ENCODE measurements around the gene TJAP1.

TJAP1 gene

DNA sequence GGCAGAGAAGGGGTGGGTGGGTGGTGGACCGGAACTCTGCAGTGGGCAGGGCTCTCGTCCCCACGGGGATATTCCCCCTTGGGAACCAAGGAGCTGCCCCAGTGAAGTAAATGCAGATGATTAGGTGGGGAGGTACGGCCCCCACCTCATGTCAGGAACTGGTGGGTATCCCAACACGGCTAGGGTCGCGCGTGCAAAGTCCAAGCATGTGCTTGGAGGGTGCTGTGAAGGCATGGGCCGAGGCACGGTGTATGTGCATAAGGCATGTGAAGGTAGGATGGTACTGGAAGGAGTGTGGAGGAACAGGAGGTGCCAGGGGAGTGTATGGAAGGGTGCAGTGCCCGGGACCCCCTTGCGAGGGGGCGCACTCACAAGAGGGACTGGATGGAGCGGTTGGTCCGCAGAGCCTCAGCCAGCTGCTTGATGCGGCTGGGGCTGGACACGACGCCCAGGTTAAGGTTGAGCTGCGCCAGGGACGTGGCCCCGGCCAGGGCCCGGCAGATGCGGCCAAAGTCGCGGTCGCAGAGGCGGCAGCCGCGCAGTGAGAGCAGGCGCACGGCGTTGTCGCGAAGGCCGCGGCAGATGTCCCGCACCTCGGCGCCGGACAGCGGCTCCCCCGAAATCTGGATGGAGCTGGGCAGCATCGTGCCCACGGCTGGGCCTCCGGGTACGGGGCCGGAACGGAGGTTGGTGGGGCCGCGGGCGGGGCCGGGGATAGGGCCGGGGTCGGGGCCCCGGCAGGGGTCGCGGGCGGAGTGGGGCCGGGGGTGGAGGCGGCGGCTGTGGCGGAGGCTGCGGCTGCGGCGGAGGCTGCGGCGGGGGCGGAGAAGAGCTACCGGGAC, 32.0 kb downstream of the TJAP1 start:
- no peaks in the 10 kb centered on the region for H3K9me3 ChIP-seq (ENCODE audit: control insufficient read depth, low read depth, low read length)
- H3K36me3 ChIP-seq (ENCODE audit: control insufficient read depth, low read depth, low read length): peaks cover 38% of the 10 kb centered on the region
- H3K4me3 ChIP-seq (ENCODE audit: low read length): peak overlapping the region; percentile 65
- peaks cover 3% of the 10 kb centered on the region for H3K4me1 ChIP-seq (ENCODE audit: control insufficient read depth, low read depth, low read length)
- peaks cover 24% of the 10 kb centered on the region for H3K27me3 ChIP-seq (ENCODE audit: control insufficient read depth, insufficient read depth, low read length)
- no peak overlapping the region for H3K27ac ChIP-seq (ENCODE audit: low read length)
- no peak overlapping the region for H3K9ac ChIP-seq (ENCODE audit: low read length)

DNA sequence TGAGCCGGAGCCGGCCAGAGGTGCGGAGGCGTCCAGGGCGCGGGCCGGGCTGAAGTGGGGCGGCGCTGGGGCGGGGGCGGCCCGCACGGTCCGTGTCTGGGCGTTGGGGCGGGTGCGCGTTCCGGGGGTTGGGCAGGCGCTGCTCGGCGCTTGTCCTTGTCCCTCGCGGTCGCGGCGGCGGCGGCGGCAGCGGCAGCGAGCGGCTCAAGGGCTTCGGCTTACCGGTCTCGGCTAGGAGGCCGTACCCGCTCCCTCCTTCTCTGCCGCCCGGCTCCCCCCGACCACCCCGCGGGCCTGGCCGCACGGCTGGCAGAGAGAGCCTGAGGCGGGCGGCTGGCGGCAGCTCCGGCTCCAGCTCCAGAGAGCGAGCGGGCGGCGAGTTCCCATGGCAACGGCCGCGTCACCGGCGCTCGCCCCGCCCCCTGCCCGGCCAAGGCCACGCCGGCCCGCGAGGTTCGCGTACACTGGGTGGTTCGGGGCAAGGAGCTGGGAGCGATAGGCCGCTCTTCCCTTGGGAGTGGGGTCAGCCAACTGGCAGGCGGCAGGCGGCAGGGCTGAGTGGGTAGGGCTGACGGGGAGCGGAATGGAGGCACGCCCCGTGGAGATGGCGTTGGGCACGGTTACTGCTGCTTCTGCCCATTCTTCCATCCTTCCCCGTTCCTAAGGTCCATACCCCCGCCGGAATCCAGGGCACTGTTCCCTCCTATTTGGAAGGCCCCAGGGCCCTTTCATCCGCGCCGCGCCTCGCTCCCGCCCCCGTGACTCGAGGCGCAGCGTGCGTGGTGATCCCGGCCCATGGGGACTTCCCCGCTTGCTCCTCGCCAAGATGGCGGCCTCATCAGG, 32.8 kb downstream of the TJAP1 start, which contains the start of gene LRRC73:
Gene LRRC73 (minus strand): TSS at position 363 of the 843 bp plus-strand sequence. CDS start 561 bp downstream, outside the sequence.
- Histone ChIP-seq H3K4me3 (ENCODE audit: low read length) (peak within 1 kb of the TSS; percentile 65), H3K36me3 (ENCODE audit: control insufficient read depth, low read depth, low read length) (peaks cover 36% of the 10 kb centered on the region), H3K9ac (ENCODE audit: low read length) (peak within 1 kb of the TSS; percentile 54), H3K4me1 (ENCODE audit: control insufficient read depth, low read depth, low read length) (peaks cover 3% of the 10 kb centered on the region), H3K27me3 (ENCODE audit: control insufficient read depth, insufficient read depth, low read length) (peaks cover 24% of the 10 kb centered on the region), H3K27ac (ENCODE audit: low read length) (no peak within 1 kb of the TSS), H3K9me3 (ENCODE audit: control insufficient read depth, low read depth, low read length) (no peaks in the 10 kb centered on the region)

DNA sequence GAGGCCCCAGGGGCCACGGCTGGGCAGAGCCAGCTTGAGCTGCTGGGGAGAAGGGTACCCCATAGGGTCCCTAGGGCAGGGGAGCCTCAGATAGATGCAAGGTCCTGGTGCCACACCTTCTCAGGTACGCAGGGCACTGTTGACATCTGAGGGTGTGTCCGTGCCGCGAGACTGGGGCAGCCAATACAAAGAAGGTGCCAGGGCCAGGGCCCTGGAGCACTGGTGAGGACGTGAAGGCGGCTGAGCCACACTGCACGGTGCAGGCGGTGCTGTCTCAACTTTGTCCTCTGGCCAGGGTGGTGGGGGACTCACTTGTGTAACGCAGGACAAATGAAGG, 33.4 kb downstream of the TJAP1 start:
- Histone ChIP-seq H3K27me3 (ENCODE audit: control insufficient read depth, insufficient read depth, low read length) (peaks cover 24% of the 10 kb centered on the region), H3K27ac (ENCODE audit: low read length) (no peak overlapping the region), H3K36me3 (ENCODE audit: control insufficient read depth, low read depth, low read length) (peaks cover 38% of the 10 kb centered on the region), H3K4me1 (ENCODE audit: control insufficient read depth, low read depth, low read length) (peaks cover 6% of the 10 kb centered on the region), H3K9me3 (ENCODE audit: control insufficient read depth, low read depth, low read length) (no peaks in the 10 kb centered on the region), H3K4me3 (ENCODE audit: low read length) (peak overlapping the region; percentile 65), H3K9ac (ENCODE audit: low read length) (peak overlapping the region; percentile 54)

DNA sequence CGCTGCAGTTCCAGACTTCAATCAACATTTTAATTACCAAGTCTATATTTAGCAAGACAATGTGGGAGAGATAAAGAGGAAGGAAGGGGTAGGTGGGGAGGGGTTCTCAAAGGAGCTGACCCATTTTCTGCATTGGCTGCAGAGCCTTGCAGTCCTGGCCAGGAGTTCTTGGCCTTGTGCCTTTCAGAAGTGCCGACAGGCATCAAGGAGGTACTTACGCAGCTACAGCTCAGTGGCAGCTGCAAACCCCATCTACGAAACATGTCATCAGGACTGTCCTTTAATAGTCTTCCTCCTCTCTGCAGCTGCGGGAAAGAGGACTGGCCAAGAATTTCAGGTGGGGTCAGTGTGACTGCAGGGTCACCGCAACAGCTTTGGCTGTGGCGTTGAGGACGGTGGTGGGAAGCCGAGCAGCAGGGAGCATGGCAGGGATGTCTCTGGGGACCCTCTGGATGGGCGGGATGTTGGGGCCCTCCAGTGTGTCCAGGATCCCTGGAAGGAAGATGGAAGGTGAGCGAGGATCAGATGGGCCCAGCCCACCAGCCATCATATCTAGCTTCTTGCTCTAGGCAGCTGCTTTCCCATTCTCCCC, 34.5 kb downstream of the TJAP1 start:
- Histone ChIP-seq H3K27ac (ENCODE audit: low read length) (no peak overlapping the region), H3K4me3 (ENCODE audit: low read length) (no peak overlapping the region), H3K36me3 (ENCODE audit: control insufficient read depth, low read depth, low read length) (peaks cover 38% of the 10 kb centered on the region), H3K9me3 (ENCODE audit: control insufficient read depth, low read depth, low read length) (no peaks in the 10 kb centered on the region), H3K4me1 (ENCODE audit: control insufficient read depth, low read depth, low read length) (peaks cover 8% of the 10 kb centered on the region), H3K9ac (ENCODE audit: low read length) (no peak overlapping the region), H3K27me3 (ENCODE audit: control insufficient read depth, insufficient read depth, low read length) (peaks cover 24% of the 10 kb centered on the region)

- Histone ChIP-seq H3K4me3 (ENCODE audit: low read length) (peak overlapping the region; percentile 100), H3K4me1 (ENCODE audit: control insufficient read depth, low read depth, low read length) (peaks cover 5% of the 10 kb centered on the region), H3K27ac (ENCODE audit: low read length) (no peak overlapping the region), H3K9ac (ENCODE audit: low read length) (peak overlapping the region; percentile 100), H3K9me3 (ENCODE audit: control insufficient read depth, low read depth, low read length) (no peaks in the 10 kb centered on the region), H3K36me3 (ENCODE audit: control insufficient read depth, low read depth, low read length) (peaks cover 55% of the 10 kb centered on the region), H3K27me3 (ENCODE audit: control insufficient read depth, insufficient read depth, low read length) (no peaks in the 10 kb centered on the region)
Measured at GRCh38 chr6:43515808-43516207, 38.4 kb downstream of the TJAP1 start.

DNA sequence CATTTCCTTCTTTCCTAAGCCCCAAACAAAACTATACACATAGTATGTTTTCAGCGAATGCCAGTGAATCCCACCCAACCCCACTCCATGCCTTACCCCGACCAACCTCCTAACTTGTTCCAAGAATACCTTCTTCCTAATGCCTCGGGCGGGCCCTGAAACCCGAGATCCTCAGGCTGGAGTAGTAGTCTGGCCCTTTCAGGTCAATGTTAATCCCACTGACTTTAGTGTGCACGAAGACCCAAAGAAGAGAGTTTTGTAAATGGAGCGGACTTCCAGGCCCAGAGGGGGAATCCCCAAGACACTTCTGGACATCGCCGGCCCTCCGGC, 39.0 kb downstream of the TJAP1 start:
- no peaks in the 10 kb centered on the region for H3K9me3 ChIP-seq (ENCODE audit: control insufficient read depth, low read depth, low read length)
- no peaks in the 10 kb centered on the region for H3K27me3 ChIP-seq (ENCODE audit: control insufficient read depth, insufficient read depth, low read length)
- H3K36me3 ChIP-seq (ENCODE audit: control insufficient read depth, low read depth, low read length): peaks cover 59% of the 10 kb centered on the region
- peak overlapping the region; percentile 60 for H3K27ac ChIP-seq (ENCODE audit: low read length)
- peaks cover 5% of the 10 kb centered on the region for H3K4me1 ChIP-seq (ENCODE audit: control insufficient read depth, low read depth, low read length)
- H3K9ac ChIP-seq (ENCODE audit: low read length): peak overlapping the region; percentile 100
- H3K4me3 ChIP-seq (ENCODE audit: low read length): peak overlapping the region; percentile 100

- Histone ChIP-seq H3K27me3 (ENCODE audit: control insufficient read depth, insufficient read depth, low read length) (no peaks in the 10 kb centered on the region), H3K27ac (ENCODE audit: low read length) (peak within 1 kb of the TSS; percentile 98), H3K4me3 (ENCODE audit: low read length) (peak within 1 kb of the TSS; percentile 100), H3K9me3 (ENCODE audit: control insufficient read depth, low read depth, low read length) (no peaks in the 10 kb centered on the region), H3K9ac (ENCODE audit: low read length) (peak within 1 kb of the TSS; percentile 100), H3K36me3 (ENCODE audit: control insufficient read depth, low read depth, low read length) (peaks cover 59% of the 10 kb centered on the region), H3K4me1 (ENCODE audit: control insufficient read depth, low read depth, low read length) (peaks cover 5% of the 10 kb centered on the region)
Measured at GRCh38 chr6:43516697-43517504, 39.5 kb downstream of the TJAP1 start, which contains the start of the genes POLR1C and YIPF3. TSS of gene POLR1C (plus strand) at chr6:43517089. CDS start at chr6:43517110, 21 bp downstream. TSS of gene YIPF3 (minus strand) at chr6:43516926. CDS start at chr6:43516807, 119 bp downstream.

- Histone ChIP-seq H3K27ac (ENCODE audit: low read length) (peak overlapping the region; percentile 98), H3K27me3 (ENCODE audit: control insufficient read depth, insufficient read depth, low read length) (no peaks in the 10 kb centered on the region), H3K4me1 (ENCODE audit: control insufficient read depth, low read depth, low read length) (peaks cover 5% of the 10 kb centered on the region), H3K9me3 (ENCODE audit: control insufficient read depth, low read depth, low read length) (no peaks in the 10 kb centered on the region), H3K9ac (ENCODE audit: low read length) (peak overlapping the region; percentile 100), H3K36me3 (ENCODE audit: control insufficient read depth, low read depth, low read length) (peaks cover 60% of the 10 kb centered on the region), H3K4me3 (ENCODE audit: low read length) (peak overlapping the region; percentile 100)
Measured at GRCh38 chr6:43517505-43518357, 40.4 kb downstream of the TJAP1 start.

GRCh38 chr6:43520097-43520496, 42.7 kb downstream of the TJAP1 start:
- Histone ChIP-seq H3K4me3 (ENCODE audit: low read length) (no peak overlapping the region), H3K36me3 (ENCODE audit: control insufficient read depth, low read depth, low read length) (peaks cover 64% of the 10 kb centered on the region), H3K9me3 (ENCODE audit: control insufficient read depth, low read depth, low read length) (no peaks in the 10 kb centered on the region), H3K9ac (ENCODE audit: low read length) (no peak overlapping the region), H3K27me3 (ENCODE audit: control insufficient read depth, insufficient read depth, low read length) (no peaks in the 10 kb centered on the region), H3K4me1 (ENCODE audit: control insufficient read depth, low read depth, low read length) (peaks cover 5% of the 10 kb centered on the region), H3K27ac (ENCODE audit: low read length) (no peak overlapping the region)

- no peak overlapping the region for H3K4me3 ChIP-seq (ENCODE audit: low read length)
- H3K27me3 ChIP-seq (ENCODE audit: control insufficient read depth, insufficient read depth, low read length): no peaks in the 10 kb centered on the region
- H3K36me3 ChIP-seq (ENCODE audit: control insufficient read depth, low read depth, low read length): peaks cover 75% of the 10 kb centered on the region
- no peak overlapping the region for H3K9ac ChIP-seq (ENCODE audit: low read length)
- H3K9me3 ChIP-seq (ENCODE audit: control insufficient read depth, low read depth, low read length): no peaks in the 10 kb centered on the region
- no peak overlapping the region for H3K27ac ChIP-seq (ENCODE audit: low read length)
- H3K4me1 ChIP-seq (ENCODE audit: control insufficient read depth, low read depth, low read length): no peaks in the 10 kb centered on the region
Measured at GRCh38 chr6:43521836-43522235, 44.5 kb downstream of the TJAP1 start.
